Measurements from ENCODE around the gene LAIR2. TPM values are rescaled to one million over a fixed set of nuclear protein-coding genes. Genes with fewer than 3 reads are reported as not detected.

The LAIR2 gene
- total and polyA plus RNA-seq, 9 donors = not detected

DNA sequence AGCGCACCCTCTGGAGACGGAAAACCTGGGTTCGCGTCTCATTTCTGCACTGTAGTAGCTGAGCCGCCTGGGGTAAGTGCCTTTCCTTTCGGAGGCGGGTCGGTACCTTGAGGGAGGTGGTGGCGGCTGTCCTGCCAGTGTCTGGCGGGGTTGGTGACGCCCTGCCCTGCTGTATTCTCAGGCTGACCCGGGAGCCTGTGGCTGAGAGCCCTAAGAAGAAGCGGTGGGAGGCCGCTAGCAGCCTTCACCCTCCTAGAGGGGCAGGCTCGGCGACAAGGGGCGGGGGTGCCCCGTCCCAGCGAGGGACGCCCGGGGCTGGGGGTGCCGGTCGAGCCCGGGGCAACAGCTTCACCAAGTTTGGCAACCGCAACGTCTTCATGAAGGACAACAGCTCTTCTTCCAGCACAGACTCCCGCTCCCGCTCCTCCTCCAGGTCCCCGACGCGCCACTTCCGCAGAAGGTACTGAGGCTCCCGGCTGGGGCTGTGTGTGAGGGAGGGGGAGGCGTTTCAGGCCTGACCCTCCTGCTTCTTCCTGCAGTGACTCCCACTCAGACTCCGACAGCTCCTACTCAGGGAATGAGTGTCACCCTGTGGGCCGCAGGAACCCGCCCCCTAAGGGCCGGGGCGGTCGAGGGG, 46.7 kb upstream of the LAIR2 start:
- H3K4me1 ChIP-seq (ENCODE audit: insufficient read depth) = no peaks in the 10 kb centered on the region
- DNase-seq = no peak
- no peak overlapping the region for H3K4me3 ChIP-seq
- no peaks in the 10 kb centered on the region for H3K9me3 ChIP-seq
- intact Hi-C loops (cut with DNase I) = no loop called here
- no peak for TF ChIP-seq EP300 (IDR thresholded peaks at IDR 0.05)
- TF ChIP-seq, protein P1, sequence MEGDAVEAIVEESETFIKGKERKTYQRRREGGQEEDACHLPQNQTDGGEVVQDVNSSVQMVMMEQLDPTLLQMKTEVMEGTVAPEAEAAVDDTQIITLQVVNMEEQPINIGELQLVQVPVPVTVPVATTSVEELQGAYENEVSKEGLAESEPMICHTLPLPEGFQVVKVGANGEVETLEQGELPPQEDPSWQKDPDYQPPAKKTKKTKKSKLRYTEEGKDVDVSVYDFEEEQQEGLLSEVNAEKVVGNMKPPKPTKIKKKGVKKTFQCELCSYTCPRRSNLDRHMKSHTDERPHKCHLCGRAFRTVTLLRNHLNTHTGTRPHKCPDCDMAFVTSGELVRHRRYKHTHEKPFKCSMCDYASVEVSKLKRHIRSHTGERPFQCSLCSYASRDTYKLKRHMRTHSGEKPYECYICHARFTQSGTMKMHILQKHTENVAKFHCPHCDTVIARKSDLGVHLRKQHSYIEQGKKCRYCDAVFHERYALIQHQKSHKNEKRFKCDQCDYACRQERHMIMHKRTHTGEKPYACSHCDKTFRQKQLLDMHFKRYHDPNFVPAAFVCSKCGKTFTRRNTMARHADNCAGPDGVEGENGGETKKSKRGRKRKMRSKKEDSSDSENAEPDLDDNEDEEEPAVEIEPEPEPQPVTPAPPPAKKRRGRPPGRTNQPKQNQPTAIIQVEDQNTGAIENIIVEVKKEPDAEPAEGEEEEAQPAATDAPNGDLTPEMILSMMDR (IDR thresholded peaks at IDR 0.05) = no peak
- no peak for TF ChIP-seq POLR2A (IDR thresholded peaks at IDR 0.05)
- no peaks in the 10 kb centered on the region for H3K36me3 ChIP-seq
- no peak overlapping the region for H3K27ac ChIP-seq
- WGBS, 3 donors = 82 to 83% (median 82%) methylated on average over 36 to 40 of the region's 40 CpGs
- no peaks in the 10 kb centered on the region for H3K27me3 ChIP-seq

DNA sequence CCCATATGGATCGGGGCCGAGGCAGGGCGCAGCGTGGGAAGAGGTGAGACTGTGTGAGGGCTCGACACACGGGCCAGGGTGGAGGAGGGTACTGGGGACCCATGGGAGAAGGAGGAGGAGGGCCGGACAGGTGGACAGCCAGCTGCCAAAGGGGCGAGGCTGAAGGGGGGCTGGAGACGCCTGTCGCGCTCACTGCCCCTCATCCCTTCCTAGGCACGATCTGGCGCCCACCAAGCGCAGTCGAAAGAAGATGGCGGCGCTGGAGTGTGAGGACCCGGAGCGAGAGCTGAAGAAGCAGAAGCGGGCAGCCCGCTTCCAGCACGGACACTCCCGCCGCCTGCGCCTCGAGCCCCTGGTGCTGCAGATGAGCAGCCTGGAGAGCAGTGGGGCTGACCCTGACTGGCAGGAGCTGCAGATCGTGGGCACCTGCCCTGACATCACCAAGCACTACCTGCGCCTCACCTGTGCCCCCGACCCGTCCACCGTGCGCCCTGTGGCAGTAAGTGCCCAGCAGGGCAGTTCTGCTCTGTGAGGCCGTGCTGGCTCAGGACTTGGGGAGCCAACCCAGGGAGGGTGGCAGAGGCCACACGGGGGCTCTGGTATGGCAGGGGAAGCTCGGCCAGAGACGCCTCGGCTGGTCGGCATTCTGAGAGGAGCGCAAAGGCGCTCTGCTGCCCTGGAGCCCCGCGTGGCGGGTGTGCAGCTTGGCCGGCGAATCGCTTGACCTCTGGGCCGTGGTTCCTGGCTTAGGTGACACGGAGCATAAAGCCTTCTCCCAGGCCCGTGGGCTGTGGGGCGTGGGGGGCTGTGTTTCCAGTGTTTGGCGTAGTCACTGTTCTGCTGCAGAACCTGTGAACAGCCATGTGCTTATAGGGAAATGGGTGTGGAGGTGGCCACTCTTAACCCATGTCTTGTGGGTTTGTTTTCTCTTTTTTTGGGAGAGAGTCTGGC, 45.9 kb upstream of the LAIR2 start:
- intact Hi-C loops (cut with DNase I) = no loop called here
- Histone ChIP-seq H3K36me3 (no peaks in the 10 kb centered on the region), H3K4me3 (no peak overlapping the region), H3K4me1 (ENCODE audit: insufficient read depth) (no peaks in the 10 kb centered on the region), H3K9me3 (no peaks in the 10 kb centered on the region), H3K27ac (no peak overlapping the region), H3K27me3 (no peaks in the 10 kb centered on the region)
- 85 to 87% (median 85%) methylated on average over 47 to 51 of the region's 51 CpGs for WGBS, 3 donors
- TF ChIP-seq, protein P1 (IDR thresholded peaks at IDR 0.05) = no peak
- TF ChIP-seq POLR2A (IDR thresholded peaks at IDR 0.05) (no peak), EP300 (IDR thresholded peaks at IDR 0.05) (no peak)
- no peak for DNase-seq

DNA sequence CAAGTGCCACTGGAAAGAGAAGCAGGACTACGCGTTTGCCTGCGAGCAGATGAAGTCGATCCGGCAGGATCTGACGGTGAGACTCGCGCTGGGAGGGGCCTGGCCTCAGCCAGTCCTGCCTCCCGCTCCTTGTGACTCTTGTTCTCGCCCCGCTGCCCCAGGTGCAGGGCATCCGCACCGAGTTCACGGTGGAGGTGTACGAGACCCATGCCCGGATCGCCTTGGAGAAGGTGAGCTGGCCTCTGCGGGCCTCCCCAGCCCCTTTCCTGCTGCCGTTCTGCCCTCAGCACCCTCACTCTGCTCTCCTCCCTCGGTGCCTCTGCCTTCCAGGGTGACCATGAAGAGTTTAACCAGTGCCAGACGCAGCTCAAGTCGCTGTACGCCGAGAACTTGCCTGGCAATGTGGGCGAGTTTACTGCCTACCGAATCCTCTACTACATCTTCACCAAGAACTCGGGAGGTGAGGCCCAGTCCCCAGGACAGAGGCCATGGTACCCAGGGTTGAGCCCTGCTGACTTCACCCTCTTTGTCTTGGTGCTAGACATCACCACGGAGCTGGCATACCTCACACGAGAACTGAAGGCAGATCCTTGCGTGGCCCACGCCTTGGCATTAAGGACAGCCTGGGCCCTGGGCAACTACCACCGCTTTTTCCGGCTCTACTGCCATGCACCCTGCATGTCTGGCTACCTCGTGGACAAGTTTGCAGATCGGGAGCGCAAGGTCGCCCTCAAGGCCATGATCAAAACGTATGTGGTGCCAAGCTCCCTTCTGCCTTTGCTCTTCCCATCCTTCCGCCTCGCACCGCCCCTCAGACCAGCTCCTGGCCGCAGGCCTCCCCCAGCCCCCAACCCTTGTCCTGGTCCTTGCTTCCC, 44.6 kb upstream of the LAIR2 start:
- Histone ChIP-seq H3K36me3 (no peaks in the 10 kb centered on the region), H3K9me3 (no peaks in the 10 kb centered on the region), H3K4me3 (no peak overlapping the region), H3K27me3 (no peaks in the 10 kb centered on the region), H3K27ac (no peak overlapping the region), H3K4me1 (ENCODE audit: insufficient read depth) (peaks cover 7% of the 10 kb centered on the region)
- no peak for TF ChIP-seq EP300 (IDR thresholded peaks at IDR 0.05)
- intact Hi-C loops (cut with DNase I) = no loop called here
- no peak for DNase-seq
- WGBS, 3 donors = 82 to 89% (median 84%) methylated on average over 42 of the region's 42 CpGs

DNA sequence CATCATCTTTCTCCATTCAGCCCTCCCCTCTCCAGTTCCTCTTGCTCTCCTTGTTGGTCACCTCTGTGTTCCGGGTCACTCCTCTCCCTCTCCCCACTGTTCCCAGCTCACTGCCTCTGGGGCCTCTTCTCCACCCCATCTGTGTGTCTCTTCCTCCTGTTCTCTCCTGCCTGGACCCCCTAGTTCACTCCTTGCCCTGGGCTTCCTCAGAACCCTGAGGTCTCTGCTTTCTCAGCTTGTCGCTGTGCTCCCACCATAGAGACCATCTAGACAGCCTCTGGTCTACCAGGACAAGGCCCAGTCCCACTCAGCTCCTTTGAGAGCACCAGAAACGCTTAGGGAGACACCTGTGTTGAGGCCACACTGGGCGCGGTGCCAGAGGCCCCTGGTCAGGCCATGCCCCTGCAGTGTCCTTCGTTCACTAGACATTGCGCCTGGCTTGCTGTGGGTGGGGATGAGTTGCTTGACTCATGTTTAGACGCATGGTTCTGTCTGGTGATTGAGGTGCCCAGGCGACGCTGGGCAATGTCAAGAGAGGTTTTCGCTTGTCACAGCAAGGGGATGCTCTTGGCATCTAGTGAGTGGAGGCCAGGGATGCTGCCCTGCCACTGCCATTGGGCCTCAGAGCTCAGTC, 43.9 kb upstream of the LAIR2 start:
- 78 to 84% (median 81%) methylated on average over 11 of the region's 11 CpGs for WGBS, 3 donors
- Histone ChIP-seq H3K4me1 (ENCODE audit: insufficient read depth) (peaks cover 7% of the 10 kb centered on the region), H3K27ac (no peak overlapping the region)

More for the DNA sequence above, 43.9 kb upstream of the LAIR2 start:
- H3K4me3 ChIP-seq = no peak overlapping the region
- TF ChIP-seq POLR2A (IDR thresholded peaks at IDR 0.05) (no peak), EP300 (IDR thresholded peaks at IDR 0.05) (no peak)
- TF ChIP-seq, protein P1 (IDR thresholded peaks at IDR 0.05) = no peak
- H3K36me3 ChIP-seq = no peaks in the 10 kb centered on the region
- no peaks in the 10 kb centered on the region for H3K27me3 ChIP-seq
- intact Hi-C loops (cut with DNase I) = no loop called here
- DNase-seq = peak in 3 of 5 donors; percentile 41 to 46 (median 42)
- H3K9me3 ChIP-seq = no peaks in the 10 kb centered on the region
